ENCODE results near the gene LAMTOR5.

The LAMTOR5 gene

GRCh38 chr1:110383251-110383990 is 24.1 kb downstream of the LAMTOR5 start:
- ATAC-seq = no peak
- no peak for TF ChIP-seq SNAI2 (CRISPR knock-in tag; IDR thresholded peaks at IDR 0.05)
- no peak for TF ChIP-seq OSR1 (CRISPR knock-in tag; IDR thresholded peaks at IDR 0.05)
- TF ChIP-seq ZFP30 (CRISPR knock-in tag; IDR thresholded peaks at IDR 0.05) = no peak
- TF ChIP-seq PPARA (CRISPR knock-in tag; IDR thresholded peaks at IDR 0.05; ENCODE audit: borderline replicate concordance) = no peak
- TF ChIP-seq ESRRG (CRISPR knock-in tag; IDR thresholded peaks at IDR 0.05) = no peak
- no peak for TF ChIP-seq CREB5 (CRISPR knock-in tag; IDR thresholded peaks at IDR 0.05; ENCODE audit: low read depth)
- no peak for TF ChIP-seq ZFP3 (CRISPR knock-in tag; IDR thresholded peaks at IDR 0.05)
- no peak for TF ChIP-seq ZNF8 (CRISPR knock-in tag; IDR thresholded peaks at IDR 0.05)
- no peak for TF ChIP-seq ZNF70 (CRISPR knock-in tag; IDR thresholded peaks at IDR 0.05)

GRCh38 chr1:110380672-110381283 is 26.7 kb downstream of the LAMTOR5 start:
- TF ChIP-seq OSR1 (CRISPR knock-in tag; IDR thresholded peaks at IDR 0.05) = no peak
- no peak for TF ChIP-seq RARB (CRISPR knock-in tag; IDR thresholded peaks at IDR 0.05)
- TF ChIP-seq ISL1 (CRISPR knock-in tag; IDR thresholded peaks at IDR 0.05) = no peak
- TF ChIP-seq ZNF8 (CRISPR knock-in tag; IDR thresholded peaks at IDR 0.05) = no peak
- TF ChIP-seq ARNTL (CRISPR knock-in tag; IDR thresholded peaks at IDR 0.05; ENCODE audit: borderline replicate concordance, low read depth) = no peak
- TF ChIP-seq TCF4 (CRISPR knock-in tag; IDR thresholded peaks at IDR 0.05; ENCODE audit: borderline replicate concordance) = no peak
- TF ChIP-seq ZNF70 (CRISPR knock-in tag; IDR thresholded peaks at IDR 0.05) = no peak
- TF ChIP-seq TSHZ2 (CRISPR knock-in tag; IDR thresholded peaks at IDR 0.05) = no peak
- TF ChIP-seq PPARA (CRISPR knock-in tag; IDR thresholded peaks at IDR 0.05; ENCODE audit: borderline replicate concordance) = no peak
- TF ChIP-seq CSRNP3 (CRISPR knock-in tag; IDR thresholded peaks at IDR 0.05) = no peak
- no peak for ATAC-seq

GRCh38 chr1:110375490-110375889 is 32.0 kb downstream of the LAMTOR5 start:
- TF ChIP-seq TSHZ2 (CRISPR knock-in tag; IDR thresholded peaks at IDR 0.05) (no peak), ZNF70 (CRISPR knock-in tag; IDR thresholded peaks at IDR 0.05) (no peak), ESRRG (CRISPR knock-in tag; IDR thresholded peaks at IDR 0.05) (no peak), PATZ1 (CRISPR knock-in tag; IDR thresholded peaks at IDR 0.05; ENCODE audit: borderline replicate concordance) (no peak), POU6F1 (CRISPR knock-in tag; IDR thresholded peaks at IDR 0.05; ENCODE audit: borderline replicate concordance, low read depth) (no peak), ZFP3 (CRISPR knock-in tag; IDR thresholded peaks at IDR 0.05) (no peak), PPARA (CRISPR knock-in tag; IDR thresholded peaks at IDR 0.05; ENCODE audit: borderline replicate concordance) (no peak), ISL1 (CRISPR knock-in tag; IDR thresholded peaks at IDR 0.05) (no peak), TOX (CRISPR knock-in tag; IDR thresholded peaks at IDR 0.05; ENCODE audit: borderline replicate concordance) (no peak), BACH2 (CRISPR knock-in tag; IDR thresholded peaks at IDR 0.05; ENCODE audit: borderline replicate concordance) (no peak), ZC3H10 (CRISPR knock-in tag; IDR thresholded peaks at IDR 0.05) (no peak), CSRNP3 (CRISPR knock-in tag; IDR thresholded peaks at IDR 0.05) (no peak), RARB (CRISPR knock-in tag; IDR thresholded peaks at IDR 0.05) (no peak), ARNTL (CRISPR knock-in tag; IDR thresholded peaks at IDR 0.05; ENCODE audit: borderline replicate concordance, low read depth) (no peak), ZNF8 (CRISPR knock-in tag; IDR thresholded peaks at IDR 0.05) (no peak), ZNF565 (CRISPR knock-in tag; conservative IDR thresholded peaks at IDR 0.05; ENCODE audit: low read depth) (no peak)
- ATAC-seq = no peak

All from SK-N-SH treated with all-trans-retinoic acid at 6 μM for 48 hours (cell line).